Natural killer cell treated with Interleukin-12 subunit alpha and Interleukin-12 subunit beta and Interleukin-15 and Interleukin-18, amount 100 ng/mL, for 72 hours (primary cell): ENCODE results near the gene CEP112. TPM values are rescaled to one million over a fixed set of nuclear protein-coding genes. Genes with fewer than 3 reads are reported as not detected.
"Not testable (repeated sequence)": the region's sequence is repeated elsewhere in the genome, so short reads cannot be mapped to it uniquely, and the experiment has no call there.

Experiments used
- ATAC-seq, 2 donors: fragments of 150-1000 bp; cut with Tn5 transposase in 1 of 2; sonication (Bioruptor Pico), chemical (Tn5 transposase) in 1 of 2; 2 replicates each; pipeline ENCODE4 v1.10.0; 2021
- DNase-seq: peaks from one replicate; pipeline ENCODE4 v3.0.0; 2022; ENCODE audit warnings: low spot score
- H3K27ac Mint-ChIP-seq, 2 donors: 1 replicate in 1 of 2; 2 replicates in 1 of 2; pipeline ENCODE4 v1.8.0; 2022; ENCODE audit warnings: mixed read lengths in 2 of 2, mild to moderate bottlenecking in 1 of 2, moderate library complexity in 1 of 2
- H3K27me3 Mint-ChIP-seq, 2 donors: 1 replicate in 1 of 2; 2 replicates in 1 of 2; pipeline ENCODE4 v1.8.0; 2022; ENCODE audit warnings: mixed read lengths in 2 of 2
- H3K36me3 Mint-ChIP-seq: one replicate; pipeline ENCODE4 v1.8.0; 2022; ENCODE audit warnings: mixed read lengths
- H3K4me1 Mint-ChIP-seq, 2 donors: 1 replicate in 1 of 2; 2 replicates in 1 of 2; pipeline ENCODE4 v1.8.0; 2022; ENCODE audit warnings: low read depth in 2 of 2, mixed read lengths in 2 of 2, mild to moderate bottlenecking in 1 of 2
- H3K4me3 Mint-ChIP-seq: one replicate; pipeline ENCODE4 v1.8.0; 2022; ENCODE audit warnings: mixed read lengths
- H3K9me3 Mint-ChIP-seq: 2 replicates; pipeline ENCODE4 v1.8.0; 2022; ENCODE audit warnings: mixed read lengths
- total RNA-seq, 2 donors: library from RNA; stranded (reverse); gene quantifications; one replicate each; pipeline ENCODE4 v1.2.3, GENCODE V29; 2022

Gene CEP112
- total RNA-seq, 2 donors from 2014 or later: 2.3 to 5.5 TPM

DNA sequence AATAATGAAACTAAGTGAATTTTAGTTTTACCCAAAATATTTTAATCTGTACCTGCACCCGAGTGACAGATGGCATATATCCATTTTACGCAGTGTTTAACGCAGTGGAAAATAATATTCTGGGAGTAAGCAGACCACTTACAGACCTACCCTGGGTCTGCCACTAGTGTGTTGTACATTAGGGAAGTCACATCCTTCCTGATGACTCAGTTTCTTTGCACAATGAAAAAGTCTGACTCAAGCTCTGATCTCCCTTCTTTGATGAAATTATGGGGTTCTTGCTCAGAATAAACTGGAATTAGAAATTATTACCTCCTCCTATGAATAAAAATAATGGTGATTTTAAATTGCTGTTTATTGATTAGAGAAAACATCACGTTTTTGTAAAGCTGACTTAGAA lies 507.3 kb downstream of the CEP112 start:
- Mint-ChIP-seq H3K36me3 (no peaks in the 10 kb centered on the region), H3K27ac (no peak overlapping the region), H3K9me3 (no peaks in the 10 kb centered on the region), H3K27me3 (peaks cover 6 to 9% of the 10 kb centered on the region in 2 donors), H3K4me1 (no peaks in the 10 kb centered on the region), H3K4me3 (no peak overlapping the region)
- ATAC-seq (no peak), DNase-seq (no peak)

- H3K36me3 Mint-ChIP-seq: no peaks in the 10 kb centered on the region
- peaks cover 6 to 11% of the 10 kb centered on the region in 2 donors for H3K27me3 Mint-ChIP-seq
- H3K4me1 Mint-ChIP-seq: no peaks in the 10 kb centered on the region
- H3K9me3 Mint-ChIP-seq: no peaks in the 10 kb centered on the region
- ATAC-seq: no peak
- H3K27ac Mint-ChIP-seq: no peak overlapping the region
- no peak for DNase-seq
- no peak overlapping the region for H3K4me3 Mint-ChIP-seq
Observed at GRCh38 chr17:65683428-65683827, 508.5 kb downstream of the CEP112 start.

DNA sequence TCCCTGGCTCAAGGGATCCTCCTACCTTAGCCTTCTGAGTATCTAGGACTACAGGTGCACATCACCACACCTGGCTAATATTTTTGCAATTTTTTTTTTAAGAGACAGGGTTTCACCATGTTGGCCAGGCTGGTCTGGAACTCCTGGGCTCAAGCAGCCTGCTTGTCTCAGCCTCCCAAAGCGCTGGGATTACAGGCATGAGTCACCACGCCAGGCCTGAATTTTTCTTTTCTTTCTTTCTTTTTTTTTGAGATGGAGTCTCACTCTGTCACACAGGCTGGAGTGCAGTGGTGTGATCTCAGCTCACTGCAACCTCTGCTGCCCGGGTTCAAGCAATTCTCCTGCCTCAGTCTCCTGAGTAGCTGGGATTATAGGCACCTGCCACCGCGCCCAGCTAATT lies 510.2 kb downstream of the CEP112 start:
- H3K4me3 Mint-ChIP-seq, DNase-seq: not testable (repeated sequence)

DNA sequence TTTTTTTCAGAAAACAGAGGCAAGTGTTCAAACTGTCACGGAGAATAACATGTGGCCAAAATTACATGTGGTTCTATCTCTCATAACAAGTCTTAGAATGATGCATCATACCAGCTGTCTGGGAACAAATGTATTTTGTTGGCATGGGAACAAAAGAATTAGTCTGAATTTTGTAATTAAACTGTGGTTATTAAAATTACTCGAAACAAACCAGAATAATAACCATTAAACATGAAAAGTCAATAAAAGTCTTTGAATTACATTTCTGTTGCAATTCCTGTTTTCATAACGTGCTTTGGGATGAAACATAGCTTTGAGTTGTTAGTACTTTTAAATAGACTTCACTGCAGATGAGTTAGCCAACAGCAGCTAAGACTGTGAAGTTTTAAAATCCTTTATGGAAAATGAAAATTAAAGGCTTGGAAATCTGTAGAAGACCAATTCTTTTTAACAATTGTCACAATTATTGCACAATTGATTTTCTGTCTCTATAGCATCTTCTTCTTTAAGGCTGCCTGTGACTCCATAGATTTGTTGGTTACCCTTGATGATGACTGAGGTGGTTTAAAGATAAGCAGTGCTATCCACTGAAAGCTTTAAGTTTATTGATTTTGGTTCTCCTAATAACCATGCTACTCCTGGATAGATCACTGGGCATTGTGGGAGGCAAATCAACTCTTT lies 512.6 kb downstream of the CEP112 start:
- no peaks in the 10 kb centered on the region for H3K4me1 Mint-ChIP-seq
- H3K36me3 Mint-ChIP-seq: no peaks in the 10 kb centered on the region
- no peak overlapping the region for H3K27ac Mint-ChIP-seq
- no peak for ATAC-seq
- peaks cover 6 to 14% of the 10 kb centered on the region in 2 donors for H3K27me3 Mint-ChIP-seq
- DNase-seq: no peak
- no peaks in the 10 kb centered on the region for H3K9me3 Mint-ChIP-seq
- H3K4me3 Mint-ChIP-seq: no peak overlapping the region

More for the DNA sequence above, 510.2 kb downstream of the CEP112 start:
- not testable (repeated sequence) for ATAC-seq, H3K4me1 Mint-ChIP-seq, H3K9me3 Mint-ChIP-seq, H3K27ac Mint-ChIP-seq, H3K36me3 Mint-ChIP-seq
- peaks cover 6 to 14% of the 10 kb centered on the region in 2 donors for H3K27me3 Mint-ChIP-seq

- Mint-ChIP-seq H3K36me3 (no peaks in the 10 kb centered on the region), H3K27ac (no peak overlapping the region), H3K27me3 (peaks cover 6 to 14% of the 10 kb centered on the region in 2 donors), H3K9me3 (no peaks in the 10 kb centered on the region), H3K4me1 (no peaks in the 10 kb centered on the region), H3K4me3 (no peak overlapping the region)
- no peak for DNase-seq
- ATAC-seq: no peak
Observed at GRCh38 chr17:65678546-65678945, 513.4 kb downstream of the CEP112 start.

GRCh38 chr17:65677932-65678331 lies 514.0 kb downstream of the CEP112 start:
- Mint-ChIP-seq H3K27ac (no peak overlapping the region), H3K36me3 (no peaks in the 10 kb centered on the region), H3K27me3 (peaks cover 9 to 13% of the 10 kb centered on the region in 2 donors), H3K4me1 (no peaks in the 10 kb centered on the region), H3K9me3 (no peaks in the 10 kb centered on the region), H3K4me3 (no peak overlapping the region)
- DNase-seq (no peak), ATAC-seq (no peak)

- Mint-ChIP-seq H3K27ac (no peak overlapping the region), H3K27me3 (peaks cover 4 to 18% of the 10 kb centered on the region in 2 donors), H3K36me3 (no peaks in the 10 kb centered on the region), H3K4me3 (no peak overlapping the region), H3K9me3 (no peaks in the 10 kb centered on the region), H3K4me1 (no peaks in the 10 kb centered on the region)
- DNase-seq (no peak), ATAC-seq (no peak)
Observed at GRCh38 chr17:65674246-65675045, 517.5 kb downstream of the CEP112 start.

- no peak overlapping the region for H3K27ac Mint-ChIP-seq
- no peaks in the 10 kb centered on the region for H3K9me3 Mint-ChIP-seq
- H3K36me3 Mint-ChIP-seq: no peaks in the 10 kb centered on the region
- ATAC-seq: no peak
- no peak overlapping the region for H3K4me3 Mint-ChIP-seq
- H3K27me3 Mint-ChIP-seq: peaks cover 13 to 32% of the 10 kb centered on the region in 2 donors
- DNase-seq: no peak
- H3K4me1 Mint-ChIP-seq: no peaks in the 10 kb centered on the region
Observed at GRCh38 chr17:65670667-65671371, 521.1 kb downstream of the CEP112 start.

GRCh38 chr17:65668211-65668610 lies 523.7 kb downstream of the CEP112 start:
- ATAC-seq: no peak
- H3K4me3 Mint-ChIP-seq: no peak overlapping the region
- H3K27ac Mint-ChIP-seq: no peak overlapping the region
- no peaks in the 10 kb centered on the region for H3K9me3 Mint-ChIP-seq
- peaks cover 14 to 32% of the 10 kb centered on the region in 2 donors for H3K27me3 Mint-ChIP-seq
- DNase-seq: no peak
- H3K4me1 Mint-ChIP-seq: no peaks in the 10 kb centered on the region
- H3K36me3 Mint-ChIP-seq: no peaks in the 10 kb centered on the region

GRCh38 chr17:65667656-65668055 lies 524.3 kb downstream of the CEP112 start:
- H3K4me1 Mint-ChIP-seq: no peaks in the 10 kb centered on the region
- H3K36me3 Mint-ChIP-seq: no peaks in the 10 kb centered on the region
- H3K27ac Mint-ChIP-seq: no peak overlapping the region
- no peak for ATAC-seq
- DNase-seq: no peak
- no peaks in the 10 kb centered on the region for H3K9me3 Mint-ChIP-seq
- peaks cover 12 to 32% of the 10 kb centered on the region in 2 donors for H3K27me3 Mint-ChIP-seq
- H3K4me3 Mint-ChIP-seq: no peak overlapping the region

DNA sequence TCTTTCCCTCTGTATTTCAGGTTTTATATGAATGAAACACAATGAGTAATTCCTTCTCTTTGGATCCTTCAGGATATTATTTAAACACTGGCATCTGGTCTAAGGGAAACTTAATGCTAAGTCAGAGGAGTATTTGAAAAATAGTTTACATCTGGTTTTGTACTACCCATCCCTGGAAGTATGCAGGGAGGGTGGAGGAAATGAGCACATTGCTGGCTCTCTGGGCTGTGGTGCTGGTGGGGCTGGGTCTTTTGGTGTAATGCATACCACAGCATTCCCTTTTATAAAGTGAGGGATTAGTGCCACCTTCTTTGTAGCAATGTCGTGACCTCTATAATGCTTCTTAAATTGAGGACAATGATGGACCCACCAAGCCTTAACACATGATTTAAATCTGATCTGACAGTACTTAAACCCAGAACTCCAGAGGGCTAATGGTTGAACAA lies 525.0 kb downstream of the CEP112 start:
- no peak for ATAC-seq
- Mint-ChIP-seq H3K9me3 (no peaks in the 10 kb centered on the region), H3K4me1 (no peaks in the 10 kb centered on the region), H3K4me3 (no peak overlapping the region), H3K27ac (no peak overlapping the region), H3K27me3 (peaks cover 12 to 29% of the 10 kb centered on the region in 2 donors), H3K36me3 (no peaks in the 10 kb centered on the region)
- DNase-seq: no peak

DNA sequence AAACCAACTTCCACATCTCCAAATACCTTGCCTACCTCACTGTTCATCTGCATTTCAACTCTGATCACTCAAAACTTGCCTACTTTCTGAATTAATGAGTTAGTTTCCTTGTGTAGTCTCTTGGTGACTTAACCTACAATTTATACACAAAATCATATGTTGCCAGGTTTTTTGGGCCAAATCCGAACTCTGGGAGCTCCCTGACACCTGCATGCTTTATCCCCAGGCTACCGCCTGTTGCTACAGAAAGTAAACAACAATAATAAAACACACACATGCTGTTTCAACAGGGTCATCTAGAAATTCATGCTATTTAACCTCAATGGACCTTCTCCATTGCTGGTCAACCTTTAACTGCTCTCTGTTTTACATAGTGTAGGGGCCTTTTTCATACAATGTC lies 526.0 kb downstream of the CEP112 start:
- DNase-seq: no peak
- H3K27ac Mint-ChIP-seq: no peak overlapping the region
- H3K9me3 Mint-ChIP-seq: no peaks in the 10 kb centered on the region
- H3K36me3 Mint-ChIP-seq: no peaks in the 10 kb centered on the region
- H3K27me3 Mint-ChIP-seq: peaks cover 13 to 23% of the 10 kb centered on the region in 2 donors
- no peaks in the 10 kb centered on the region for H3K4me1 Mint-ChIP-seq
- no peak overlapping the region for H3K4me3 Mint-ChIP-seq
- ATAC-seq: no peak

- H3K36me3 Mint-ChIP-seq: no peaks in the 10 kb centered on the region
- peaks cover 19 to 30% of the 10 kb centered on the region in 2 donors for H3K27me3 Mint-ChIP-seq
- H3K9me3 Mint-ChIP-seq: no peaks in the 10 kb centered on the region
- ATAC-seq: no peak
- DNase-seq: no peak
- H3K27ac Mint-ChIP-seq: no peak overlapping the region
- H3K4me3 Mint-ChIP-seq: no peak overlapping the region
- no peaks in the 10 kb centered on the region for H3K4me1 Mint-ChIP-seq
Observed at GRCh38 chr17:65664696-65665095, 527.2 kb downstream of the CEP112 start.

- no peaks in the 10 kb centered on the region for H3K4me1 Mint-ChIP-seq
- no peak for DNase-seq
- H3K27ac Mint-ChIP-seq: no peak overlapping the region
- H3K27me3 Mint-ChIP-seq: peaks cover 18 to 25% of the 10 kb centered on the region in 2 donors
- no peak overlapping the region for H3K4me3 Mint-ChIP-seq
- no peaks in the 10 kb centered on the region for H3K36me3 Mint-ChIP-seq
- no peak for ATAC-seq
- H3K9me3 Mint-ChIP-seq: no peaks in the 10 kb centered on the region
Observed at GRCh38 chr17:65664266-65664665, 527.7 kb downstream of the CEP112 start.
